ENCODE data around the gene GIMAP5.

Gene GIMAP5

DNA sequence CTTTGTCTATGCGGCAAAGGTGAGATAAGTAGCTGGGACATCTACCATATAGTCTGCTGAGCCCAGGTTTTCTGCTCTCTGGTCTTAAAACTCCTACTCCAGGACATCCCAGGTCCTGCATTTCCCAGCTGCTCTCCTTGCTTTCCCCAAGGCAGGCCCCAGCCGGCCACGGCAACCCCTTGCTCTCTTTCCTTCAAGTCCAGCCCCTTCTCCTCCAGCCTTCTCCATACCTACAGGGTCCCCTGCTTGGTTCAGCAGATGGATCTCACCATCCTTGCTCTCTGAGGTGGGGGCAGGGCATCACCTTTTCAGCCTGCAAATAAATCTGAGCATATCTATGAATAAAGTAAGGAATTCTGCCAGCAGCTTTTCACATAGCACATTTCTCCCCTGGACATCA is 8.7 kb downstream of the GIMAP5 start:
- Histone ChIP-seq H3K27me3 (replicated peaks; ENCODE audit: control insufficient read depth, insufficient read depth, low read length) (no peaks in the 10 kb centered on the region), H3K4me3 (replicated peaks; ENCODE audit: low read depth, low read length) (no peak overlapping the region), H3K36me3 (ENCODE audit: control insufficient read depth, insufficient read depth, low read length) (peaks cover 14% of the 10 kb centered on the region)
- TF ChIP-seq, protein P1, sequence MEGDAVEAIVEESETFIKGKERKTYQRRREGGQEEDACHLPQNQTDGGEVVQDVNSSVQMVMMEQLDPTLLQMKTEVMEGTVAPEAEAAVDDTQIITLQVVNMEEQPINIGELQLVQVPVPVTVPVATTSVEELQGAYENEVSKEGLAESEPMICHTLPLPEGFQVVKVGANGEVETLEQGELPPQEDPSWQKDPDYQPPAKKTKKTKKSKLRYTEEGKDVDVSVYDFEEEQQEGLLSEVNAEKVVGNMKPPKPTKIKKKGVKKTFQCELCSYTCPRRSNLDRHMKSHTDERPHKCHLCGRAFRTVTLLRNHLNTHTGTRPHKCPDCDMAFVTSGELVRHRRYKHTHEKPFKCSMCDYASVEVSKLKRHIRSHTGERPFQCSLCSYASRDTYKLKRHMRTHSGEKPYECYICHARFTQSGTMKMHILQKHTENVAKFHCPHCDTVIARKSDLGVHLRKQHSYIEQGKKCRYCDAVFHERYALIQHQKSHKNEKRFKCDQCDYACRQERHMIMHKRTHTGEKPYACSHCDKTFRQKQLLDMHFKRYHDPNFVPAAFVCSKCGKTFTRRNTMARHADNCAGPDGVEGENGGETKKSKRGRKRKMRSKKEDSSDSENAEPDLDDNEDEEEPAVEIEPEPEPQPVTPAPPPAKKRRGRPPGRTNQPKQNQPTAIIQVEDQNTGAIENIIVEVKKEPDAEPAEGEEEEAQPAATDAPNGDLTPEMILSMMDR (IDR thresholded peaks at IDR 0.05; ENCODE audit: insufficient read depth, low read length, poor library complexity, severe bottlenecking), result no peak
- DNase-seq (ENCODE audit: extremely low read depth, insufficient read length), result no peak

DNA sequence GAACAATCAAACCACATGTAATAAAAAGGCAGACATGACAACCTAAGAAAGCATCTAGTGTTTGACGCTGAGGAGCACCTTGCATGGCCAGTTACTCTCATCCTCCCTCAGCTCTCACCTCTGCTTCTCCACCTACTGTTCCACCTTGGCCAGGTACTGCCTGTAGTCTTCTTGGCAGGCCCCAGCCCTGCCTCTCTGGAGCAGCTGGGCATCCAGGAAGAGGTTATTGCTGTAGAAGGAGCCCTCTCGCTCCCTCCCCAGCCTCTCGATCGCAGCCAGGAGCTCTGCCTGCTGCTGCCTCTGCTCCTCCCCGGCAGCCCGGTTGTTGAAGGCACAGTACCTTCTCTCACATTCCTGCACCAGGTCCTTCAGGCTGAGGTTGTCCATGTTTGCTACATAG is 9.7 kb downstream of the GIMAP5 start:
- DNase-seq (ENCODE audit: extremely low read depth, insufficient read length), result no peak
- no peak overlapping the region for H3K4me3 ChIP-seq (replicated peaks; ENCODE audit: low read depth, low read length)
- H3K27me3 ChIP-seq (replicated peaks; ENCODE audit: control insufficient read depth, insufficient read depth, low read length), result no peaks in the 10 kb centered on the region
- TF ChIP-seq, protein P1 (IDR thresholded peaks at IDR 0.05; ENCODE audit: insufficient read depth, low read length, poor library complexity, severe bottlenecking), result no peak
- H3K36me3 ChIP-seq (ENCODE audit: control insufficient read depth, insufficient read depth, low read length), result peaks cover 12% of the 10 kb centered on the region

DNA sequence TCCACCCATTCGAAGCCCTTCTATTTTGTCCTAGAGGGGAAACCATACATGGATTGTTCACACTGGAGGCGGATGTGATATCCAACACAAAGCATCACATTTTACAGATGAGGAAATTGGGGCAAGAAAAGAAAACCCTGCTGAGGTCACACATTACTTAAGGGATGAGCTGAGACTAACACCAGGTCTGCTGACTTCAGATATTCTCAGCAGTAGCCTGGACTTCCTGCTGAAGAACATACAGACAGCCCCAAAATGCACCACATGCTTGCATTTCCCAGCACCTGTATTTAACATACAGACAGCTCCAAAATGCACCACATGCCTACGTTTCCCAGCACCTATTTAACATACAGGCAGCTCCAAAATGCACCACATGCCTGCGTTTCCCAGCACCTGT is 11.2 kb downstream of the GIMAP5 start:
- DNase-seq (ENCODE audit: extremely low read depth, insufficient read length), result no peak
- Histone ChIP-seq H3K36me3 (ENCODE audit: control insufficient read depth, insufficient read depth, low read length) (peaks cover 10% of the 10 kb centered on the region), H3K4me3 (replicated peaks; ENCODE audit: low read depth, low read length) (no peak overlapping the region), H3K27me3 (replicated peaks; ENCODE audit: control insufficient read depth, insufficient read depth, low read length) (no peaks in the 10 kb centered on the region)
- TF ChIP-seq, protein P1 (IDR thresholded peaks at IDR 0.05; ENCODE audit: insufficient read depth, low read length, poor library complexity, severe bottlenecking), result no peak

DNA sequence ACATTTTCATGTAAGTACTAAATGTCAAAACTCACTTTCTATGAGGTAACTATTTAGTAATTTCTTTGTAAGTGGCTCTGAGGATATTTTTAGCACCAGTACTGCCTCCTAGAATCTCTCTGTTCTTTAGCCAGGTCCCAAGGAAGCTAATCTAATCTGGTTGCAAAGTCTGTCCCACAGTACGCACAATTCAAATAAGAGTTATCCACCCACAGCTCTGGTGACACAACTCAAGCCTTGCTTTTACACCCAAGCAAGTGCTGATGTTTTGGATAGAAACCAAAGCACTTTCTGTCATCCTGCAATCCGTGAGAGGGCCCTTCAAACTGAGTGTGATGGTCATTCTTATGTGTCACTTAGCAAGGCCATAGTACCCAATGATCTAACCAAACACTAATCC is 14.5 kb downstream of the GIMAP5 start:
- TF ChIP-seq, protein P1 (IDR thresholded peaks at IDR 0.05; ENCODE audit: insufficient read depth, low read length, poor library complexity, severe bottlenecking), result no peak
- H3K27me3 ChIP-seq (replicated peaks; ENCODE audit: control insufficient read depth, insufficient read depth, low read length), result no peaks in the 10 kb centered on the region
- DNase-seq (ENCODE audit: extremely low read depth, insufficient read length), result no peak

DNA sequence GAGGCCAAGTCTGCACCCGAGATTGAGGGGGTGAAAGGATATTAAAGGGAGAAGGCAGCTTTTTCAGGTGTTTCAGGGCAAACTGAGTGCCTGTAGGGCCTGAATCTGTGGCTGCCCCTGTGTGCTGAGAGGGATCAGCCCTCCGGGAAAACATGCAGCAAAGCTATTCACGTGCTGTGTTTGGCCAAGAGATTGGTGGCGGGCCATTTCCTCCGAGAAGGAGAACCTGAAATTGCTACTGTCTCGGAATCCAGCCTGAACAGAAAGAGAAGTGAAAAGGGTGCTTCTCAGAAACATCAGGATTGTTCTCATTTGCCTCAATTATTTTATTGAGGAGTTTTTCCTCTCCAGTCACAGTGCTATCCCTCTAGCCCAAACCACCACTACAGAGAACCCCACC is 16.0 kb downstream of the GIMAP5 start:
- TF ChIP-seq, protein P1 (IDR thresholded peaks at IDR 0.05; ENCODE audit: insufficient read depth, low read length, poor library complexity, severe bottlenecking), result no peak
- Histone ChIP-seq H3K27me3 (replicated peaks; ENCODE audit: control insufficient read depth, insufficient read depth, low read length) (no peaks in the 10 kb centered on the region), H3K4me3 (replicated peaks; ENCODE audit: low read depth, low read length) (no peak overlapping the region), H3K36me3 (ENCODE audit: control insufficient read depth, insufficient read depth, low read length) (no peaks in the 10 kb centered on the region)
- no peak for DNase-seq (ENCODE audit: extremely low read depth, insufficient read length)

More for the DNA sequence above, 14.5 kb downstream of the GIMAP5 start:
- no peak overlapping the region for H3K4me3 ChIP-seq (replicated peaks; ENCODE audit: low read depth, low read length)
- no peaks in the 10 kb centered on the region for H3K36me3 ChIP-seq (ENCODE audit: control insufficient read depth, insufficient read depth, low read length)

All from GM06990 (cell line).